Stomach smooth muscle (tissue), 2 donors: ENCODE data around the gene KPNA3.

Source experiments
- H3K27ac ChIP-seq: one replicate; pipeline ENCODE4 v1.7.0; 2013; ENCODE audit warnings: mild to moderate bottlenecking, low read length, inconsistent platforms
- H3K27me3 ChIP-seq, 2 donors: one replicate each; pipeline ENCODE4 v1.7.0; 2013; ENCODE audit warnings: low read length in 2 of 2; ENCODE audit not compliant: insufficient read depth in 2 of 2, control insufficient read depth in 1 of 2
- H3K36me3 ChIP-seq, 2 donors: one replicate each; pipeline ENCODE4 v1.7.0; 2013; ENCODE audit warnings: low read length in 2 of 2; ENCODE audit not compliant: control insufficient read depth in 2 of 2, insufficient read depth in 2 of 2
- H3K4me1 ChIP-seq: one replicate; pipeline ENCODE4 v1.7.0; 2013; ENCODE audit warnings: low read length; ENCODE audit not compliant: control insufficient read depth, insufficient read depth
- H3K4me3 ChIP-seq, 2 donors: one replicate each; pipeline ENCODE4 v1.7.0; 2013; ENCODE audit warnings: low read length in 2 of 2
- H3K9ac ChIP-seq, 2 donors: one replicate each; pipeline ENCODE4 v1.7.0; 2013; ENCODE audit warnings: low read length in 2 of 2, mild to moderate bottlenecking in 1 of 2
- H3K9me3 ChIP-seq, 2 donors: one replicate each; pipeline ENCODE4 v1.7.0; 2013; ENCODE audit warnings: low read length in 2 of 2; ENCODE audit not compliant: control insufficient read depth in 2 of 2
- donor health status: healthy.
- donor health status: Pancreatic carcinoma.

KPNA3 gene

GRCh38 chr13:49652355-49653305 is 139.9 kb downstream of the KPNA3 start:
- Histone ChIP-seq H3K9me3 (no peaks in the 10 kb centered on the region), H3K4me3 (no peak overlapping the region), H3K4me1 (peaks cover 4% of the 10 kb centered on the region), H3K9ac (no peak overlapping the region), H3K36me3 (no peaks in the 10 kb centered on the region), H3K27ac (no peak overlapping the region), H3K27me3 (no peaks in the 10 kb centered on the region)

DNA sequence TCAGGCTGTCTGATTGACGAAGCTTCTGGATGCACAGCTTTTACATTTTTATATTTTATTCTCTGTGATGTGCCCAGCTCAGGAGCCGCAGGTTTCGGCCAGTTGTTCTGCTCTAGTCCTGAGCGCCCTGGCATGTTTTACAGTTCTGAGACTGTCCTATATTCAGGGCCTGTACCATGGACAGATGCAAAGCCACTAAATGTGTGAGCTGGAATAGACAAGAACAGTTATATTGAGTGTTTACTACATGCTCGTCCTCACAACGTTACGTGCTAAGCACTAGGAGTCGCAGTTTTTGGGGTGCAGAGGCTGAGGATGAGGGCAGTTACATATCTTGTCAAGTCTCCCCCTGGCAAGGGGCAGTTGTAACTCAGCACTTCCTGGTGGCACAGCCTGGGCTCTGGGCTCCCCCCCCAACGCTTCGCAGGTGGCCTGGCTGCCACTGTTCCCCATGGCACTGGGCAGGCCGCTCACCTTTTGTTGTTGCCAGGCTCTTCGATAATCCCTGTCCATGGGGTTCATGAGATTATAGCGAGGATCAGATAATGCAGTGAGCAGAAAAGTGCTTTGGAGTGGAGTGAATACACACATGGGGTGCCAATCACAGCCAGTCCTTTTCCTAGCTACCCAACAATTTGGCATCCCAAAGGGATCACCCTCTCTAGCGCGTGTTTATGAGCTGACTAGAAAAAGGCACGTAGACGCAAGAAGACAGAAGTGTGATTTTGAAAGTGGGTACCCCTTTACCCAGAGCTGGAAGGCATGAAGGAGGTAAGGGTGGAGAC is 140.7 kb downstream of the KPNA3 start:
- Histone ChIP-seq H3K36me3 (no peaks in the 10 kb centered on the region), H3K9ac (no peak overlapping the region)

DNA sequence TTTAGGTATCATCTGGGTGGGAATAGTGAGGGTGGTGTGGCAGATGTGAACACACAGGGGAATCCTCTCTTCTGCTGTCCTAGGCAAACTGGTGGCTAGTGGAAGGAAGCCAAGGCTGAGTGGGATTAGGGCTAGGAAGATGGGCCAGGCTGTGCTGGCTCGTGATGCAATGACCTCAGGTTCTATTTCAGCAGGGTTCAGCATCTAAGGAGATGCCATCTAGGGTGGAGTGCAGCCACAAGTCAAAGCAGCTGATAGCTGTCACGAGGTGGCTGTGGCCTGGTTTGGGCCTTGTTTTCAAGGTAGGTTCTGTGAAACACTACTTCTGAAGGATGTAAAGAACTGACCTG is 142.5 kb downstream of the KPNA3 start:
- Histone ChIP-seq H3K9ac (no peak overlapping the region), H3K4me3 (no peak overlapping the region), H3K4me1 (peaks cover 4% of the 10 kb centered on the region), H3K36me3 (no peaks in the 10 kb centered on the region), H3K27ac (no peak overlapping the region), H3K9me3 (no peaks in the 10 kb centered on the region), H3K27me3 (no peaks in the 10 kb centered on the region)

More for the DNA sequence above, 140.7 kb downstream of the KPNA3 start:
- H3K4me1 ChIP-seq = peaks cover 4% of the 10 kb centered on the region
- no peaks in the 10 kb centered on the region for H3K27me3 ChIP-seq
- H3K4me3 ChIP-seq = no peak overlapping the region
- H3K9me3 ChIP-seq = no peaks in the 10 kb centered on the region
- H3K27ac ChIP-seq = no peak overlapping the region
